ENCODE data around the gene USP49. TPM values are rescaled to one million over a fixed set of nuclear protein-coding genes. Genes with fewer than 3 reads are reported as not detected.

The USP49 gene
- total and polyA plus RNA-seq, 2 of the 13 experiments (the other 11 are each of a cell fraction or from before 2014, with no cell fraction given) = 2.9 to 4.3 TPM

DNA sequence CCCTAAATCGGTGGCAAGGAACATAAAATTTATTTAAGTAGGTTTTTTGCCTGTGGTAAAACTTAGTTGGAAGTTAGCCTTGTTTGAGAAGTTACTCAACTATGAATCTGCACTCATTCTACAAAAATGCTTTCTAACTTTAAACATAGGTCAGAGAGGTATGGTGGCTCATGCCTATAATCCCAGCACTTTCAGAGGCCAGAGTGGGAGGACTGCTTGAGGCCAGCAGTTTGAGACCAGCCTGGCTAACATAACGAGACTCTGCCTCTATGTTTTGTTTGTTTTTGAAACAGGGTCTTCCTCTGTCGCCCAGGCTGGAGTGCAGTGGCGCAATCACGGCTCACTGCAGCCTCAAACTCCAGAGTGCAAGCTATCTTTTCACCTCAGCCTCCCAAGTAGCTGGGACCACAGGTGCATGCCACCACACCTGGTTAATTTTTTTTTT lies 16.2 kb downstream of the USP49 start (continued):
- TF ChIP-seq, protein P1, sequence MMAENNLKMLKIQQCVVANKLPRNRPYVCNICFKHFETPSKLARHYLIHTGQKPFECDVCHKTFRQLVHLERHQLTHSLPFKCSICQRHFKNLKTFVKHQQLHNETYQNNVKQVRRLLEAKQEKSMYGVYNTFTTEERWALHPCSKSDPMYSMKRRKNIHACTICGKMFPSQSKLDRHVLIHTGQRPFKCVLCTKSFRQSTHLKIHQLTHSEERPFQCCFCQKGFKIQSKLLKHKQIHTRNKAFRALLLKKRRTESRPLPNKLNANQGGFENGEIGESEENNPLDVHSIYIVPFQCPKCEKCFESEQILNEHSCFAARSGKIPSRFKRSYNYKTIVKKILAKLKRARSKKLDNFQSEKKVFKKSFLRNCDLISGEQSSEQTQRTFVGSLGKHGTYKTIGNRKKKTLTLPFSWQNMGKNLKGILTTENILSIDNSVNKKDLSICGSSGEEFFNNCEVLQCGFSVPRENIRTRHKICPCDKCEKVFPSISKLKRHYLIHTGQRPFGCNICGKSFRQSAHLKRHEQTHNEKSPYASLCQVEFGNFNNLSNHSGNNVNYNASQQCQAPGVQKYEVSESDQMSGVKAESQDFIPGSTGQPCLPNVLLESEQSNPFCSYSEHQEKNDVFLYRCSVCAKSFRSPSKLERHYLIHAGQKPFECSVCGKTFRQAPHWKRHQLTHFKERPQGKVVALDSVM (CRISPR knock-in tag; IDR thresholded peaks at IDR 0.05) = peak; percentile 94
- TF ChIP-seq, protein P2, sequence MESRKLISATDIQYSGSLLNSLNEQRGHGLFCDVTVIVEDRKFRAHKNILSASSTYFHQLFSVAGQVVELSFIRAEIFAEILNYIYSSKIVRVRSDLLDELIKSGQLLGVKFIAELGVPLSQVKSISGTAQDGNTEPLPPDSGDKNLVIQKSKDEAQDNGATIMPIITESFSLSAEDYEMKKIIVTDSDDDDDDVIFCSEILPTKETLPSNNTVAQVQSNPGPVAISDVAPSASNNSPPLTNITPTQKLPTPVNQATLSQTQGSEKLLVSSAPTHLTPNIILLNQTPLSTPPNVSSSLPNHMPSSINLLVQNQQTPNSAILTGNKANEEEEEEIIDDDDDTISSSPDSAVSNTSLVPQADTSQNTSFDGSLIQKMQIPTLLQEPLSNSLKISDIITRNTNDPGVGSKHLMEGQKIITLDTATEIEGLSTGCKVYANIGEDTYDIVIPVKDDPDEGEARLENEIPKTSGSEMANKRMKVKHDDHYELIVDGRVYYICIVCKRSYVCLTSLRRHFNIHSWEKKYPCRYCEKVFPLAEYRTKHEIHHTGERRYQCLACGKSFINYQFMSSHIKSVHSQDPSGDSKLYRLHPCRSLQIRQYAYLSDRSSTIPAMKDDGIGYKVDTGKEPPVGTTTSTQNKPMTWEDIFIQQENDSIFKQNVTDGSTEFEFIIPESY (CRISPR knock-in tag; IDR thresholded peaks at IDR 0.05) = peak; percentile 70
- TF ChIP-seq CEBPB (IDR thresholded peaks at IDR 0.05; ENCODE audit: borderline replicate concordance, low read depth, low read length) (peak; percentile 72), ZMYM2 (CRISPR knock-in tag; IDR thresholded peaks at IDR 0.05) (peak; percentile 73; the same call in 1 of the 2 replicates), ZNF460 (CRISPR knock-in tag; IDR thresholded peaks at IDR 0.05; ENCODE audit: borderline replicate concordance) (peak; percentile 99), ZNF768 (CRISPR knock-in tag; IDR thresholded peaks at IDR 0.05) (peak; percentile 48; the same call in 1 of the 2 replicates), CREB1 (IDR thresholded peaks at IDR 0.05) (no peak), CREB1 (CRISPR knock-in tag; IDR thresholded peaks at IDR 0.05) (no peak), RCOR2 (CRISPR knock-in tag; IDR thresholded peaks at IDR 0.05) (0 out of 2 replicates have a peak, but pooled peaks have one; percentile 55)
- TF ChIP-seq, protein P3, sequence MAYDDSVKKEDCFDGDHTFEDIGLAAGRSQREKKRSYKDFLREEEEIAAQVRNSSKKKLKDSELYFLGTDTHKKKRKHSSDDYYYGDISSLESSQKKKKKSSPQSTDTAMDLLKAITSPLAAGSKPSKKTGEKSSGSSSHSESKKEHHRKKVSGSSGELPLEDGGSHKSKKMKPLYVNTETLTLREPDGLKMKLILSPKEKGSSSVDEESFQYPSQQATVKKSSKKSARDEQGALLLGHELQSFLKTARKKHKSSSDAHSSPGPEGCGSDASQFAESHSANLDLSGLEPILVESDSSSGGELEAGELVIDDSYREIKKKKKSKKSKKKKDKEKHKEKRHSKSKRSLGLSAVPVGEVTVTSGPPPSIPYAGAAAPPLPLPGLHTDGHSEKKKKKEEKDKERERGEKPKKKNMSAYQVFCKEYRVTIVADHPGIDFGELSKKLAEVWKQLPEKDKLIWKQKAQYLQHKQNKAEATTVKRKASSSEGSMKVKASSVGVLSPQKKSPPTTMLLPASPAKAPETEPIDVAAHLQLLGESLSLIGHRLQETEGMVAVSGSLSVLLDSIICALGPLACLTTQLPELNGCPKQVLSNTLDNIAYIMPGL (CRISPR knock-in tag; IDR thresholded peaks at IDR 0.05; ENCODE audit: borderline replicate concordance in 1 of 2, low read depth in 1 of 2) = no peak
